Testis (tissue), 2 donors: ENCODE data around the gene FYB1.

Experiments
- POLR2A ChIP-seq: fragments of 450-650 bp; IDR thresholded peaks from one replicate; pipeline ENCODE4 v1.6.1; 2017; ENCODE audit warnings: antibody characterized with exemption, mild to moderate bottlenecking, moderate library complexity
- TF ChIP-seq, protein P1 (sequence below), 3 experiments: fragments of 450-650 bp in 2 of 3; fragments of 200-600 bp in 1 of 3; sonication (generic) in 1 of 3; IDR thresholded peaks; one replicate each; pipeline ENCODE4 v1.5.1; 2016 to 2019; ENCODE audit warnings: antibody characterized with exemption in 3 of 3, mild to moderate bottlenecking in 2 of 3, moderate library complexity in 1 of 3

DNA sequence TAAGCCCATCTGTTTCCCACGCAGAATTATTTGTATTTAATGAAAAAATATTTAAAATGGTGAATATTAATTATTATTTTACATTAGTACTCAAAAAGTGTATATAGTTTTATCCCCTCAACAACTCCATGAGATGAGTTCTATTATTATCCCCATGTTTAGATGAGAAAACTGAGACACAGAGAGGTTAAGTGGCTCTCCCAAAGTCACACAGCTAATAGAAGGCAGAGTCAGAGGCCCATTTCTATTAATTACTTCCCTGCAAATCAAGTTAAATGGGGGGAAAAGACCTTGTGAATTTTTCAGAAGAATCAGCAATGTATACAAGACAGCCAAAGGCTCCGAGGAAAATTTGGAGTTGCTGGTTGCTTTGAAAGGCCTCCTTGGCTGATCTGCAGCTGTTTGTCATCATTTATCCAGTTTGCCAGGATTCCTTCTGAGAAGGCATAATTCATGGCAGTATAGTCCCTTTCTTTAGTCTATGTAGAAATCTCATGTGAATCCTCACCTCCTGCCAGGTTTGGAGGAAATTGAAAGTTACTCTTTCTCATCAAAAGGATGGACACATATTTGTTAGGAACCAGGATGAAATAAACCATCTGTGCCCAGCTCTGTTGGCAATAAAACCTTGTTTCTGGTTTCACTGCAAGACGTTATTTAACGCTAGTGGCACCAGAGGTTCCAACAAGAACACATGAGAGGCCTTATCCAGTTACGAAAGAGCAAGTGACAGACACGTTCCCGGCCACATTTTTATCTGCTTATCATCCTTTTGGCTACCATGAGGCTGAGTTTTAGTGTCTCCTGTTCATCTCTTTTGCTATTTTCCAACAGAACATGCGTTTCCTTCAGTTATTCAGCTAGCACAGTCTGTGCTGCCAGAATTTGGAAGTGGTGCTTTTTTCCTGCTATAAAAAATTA, 621 bp downstream of the FYB1 start:
- TF ChIP-seq, protein P1, sequence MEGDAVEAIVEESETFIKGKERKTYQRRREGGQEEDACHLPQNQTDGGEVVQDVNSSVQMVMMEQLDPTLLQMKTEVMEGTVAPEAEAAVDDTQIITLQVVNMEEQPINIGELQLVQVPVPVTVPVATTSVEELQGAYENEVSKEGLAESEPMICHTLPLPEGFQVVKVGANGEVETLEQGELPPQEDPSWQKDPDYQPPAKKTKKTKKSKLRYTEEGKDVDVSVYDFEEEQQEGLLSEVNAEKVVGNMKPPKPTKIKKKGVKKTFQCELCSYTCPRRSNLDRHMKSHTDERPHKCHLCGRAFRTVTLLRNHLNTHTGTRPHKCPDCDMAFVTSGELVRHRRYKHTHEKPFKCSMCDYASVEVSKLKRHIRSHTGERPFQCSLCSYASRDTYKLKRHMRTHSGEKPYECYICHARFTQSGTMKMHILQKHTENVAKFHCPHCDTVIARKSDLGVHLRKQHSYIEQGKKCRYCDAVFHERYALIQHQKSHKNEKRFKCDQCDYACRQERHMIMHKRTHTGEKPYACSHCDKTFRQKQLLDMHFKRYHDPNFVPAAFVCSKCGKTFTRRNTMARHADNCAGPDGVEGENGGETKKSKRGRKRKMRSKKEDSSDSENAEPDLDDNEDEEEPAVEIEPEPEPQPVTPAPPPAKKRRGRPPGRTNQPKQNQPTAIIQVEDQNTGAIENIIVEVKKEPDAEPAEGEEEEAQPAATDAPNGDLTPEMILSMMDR (IDR thresholded peaks at IDR 0.05), result no peak
- no peak for TF ChIP-seq POLR2A
